Ectodermal cell (in vitro differentiated cells): ENCODE data around the gene BTNL9.

Source experiments
- H3K27ac ChIP-seq: 2 replicates; pipeline ENCODE4 v1.7.0; 2013; ENCODE audit warnings: mild to moderate bottlenecking, low read depth, low read length; ENCODE audit not compliant: insufficient read depth, poor library complexity, severe bottlenecking
- H3K27me3 ChIP-seq: 2 replicates; pipeline ENCODE4 v1.7.0; 2013; ENCODE audit warnings: mild to moderate bottlenecking, low read length; ENCODE audit not compliant: insufficient read depth, control insufficient read depth, poor library complexity, severe bottlenecking
- H3K36me3 ChIP-seq: one replicate; pipeline ENCODE4 v1.7.0; 2013; ENCODE audit warnings: low read length; ENCODE audit not compliant: control insufficient read depth, insufficient read depth
- H3K4me1 ChIP-seq: one replicate; pipeline ENCODE4 v1.7.0; 2013; ENCODE audit warnings: low read length; ENCODE audit not compliant: control insufficient read depth, insufficient read depth
- H3K4me3 ChIP-seq: 2 replicates; pipeline ENCODE4 v1.7.0; 2013; ENCODE audit warnings: low read depth, low read length, control low read depth; ENCODE audit not compliant: insufficient read depth
- H3K9me3 ChIP-seq: 2 replicates; pipeline ENCODE4 v1.7.0; 2013; ENCODE audit warnings: mild to moderate bottlenecking, low read length, moderate library complexity; ENCODE audit not compliant: control insufficient read depth
- WGBS, 2 experiments: methylation state at CpG; one replicate each; pipeline ENCODE4 v1.1.7; 2013; ENCODE audit warnings: missing lambda C conversion rate in 2 of 2; 5-methylcytosine and 5-hydroxymethylcytosine counted together

Gene BTNL9

DNA sequence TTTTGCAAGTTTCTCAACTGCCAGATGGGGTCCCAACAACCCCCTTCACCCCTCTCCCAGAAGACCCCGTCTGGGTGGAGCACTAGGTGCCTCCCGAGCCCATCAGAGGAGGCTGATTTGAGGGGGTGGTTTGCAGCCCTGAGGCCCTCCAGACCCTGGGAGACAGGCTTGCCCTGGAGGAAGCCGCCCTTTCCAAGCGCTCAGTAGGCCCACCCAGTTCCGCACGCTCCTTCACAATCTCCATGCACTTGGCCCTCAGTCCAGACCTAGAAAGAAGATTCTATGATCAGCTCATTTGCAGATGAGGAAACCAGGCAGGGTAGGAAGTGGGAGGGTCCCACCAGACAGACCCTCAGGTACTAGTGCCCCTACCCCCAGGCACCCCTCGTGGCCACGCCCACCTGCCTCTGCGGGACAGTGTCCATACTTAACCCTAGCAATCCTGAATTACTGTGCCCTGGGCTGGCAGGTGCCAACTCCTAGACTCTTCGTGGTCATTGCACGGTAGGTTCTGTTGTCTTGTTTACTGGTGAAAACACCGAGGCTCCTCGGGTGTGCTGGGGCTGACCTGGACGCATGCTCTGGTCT is 68.6 kb downstream of the BTNL9 start:
- Histone ChIP-seq H3K27me3 (peaks cover 34% of the 10 kb centered on the region), H3K9me3 (peaks cover 4% of the 10 kb centered on the region), H3K27ac (no peak overlapping the region), H3K4me3 (no peak overlapping the region), H3K4me1 (no peaks in the 10 kb centered on the region), H3K36me3 (no peaks in the 10 kb centered on the region)
- 71 to 73% methylated on average over 14 of the region's 14 CpGs for WGBS, 2 experiments

DNA sequence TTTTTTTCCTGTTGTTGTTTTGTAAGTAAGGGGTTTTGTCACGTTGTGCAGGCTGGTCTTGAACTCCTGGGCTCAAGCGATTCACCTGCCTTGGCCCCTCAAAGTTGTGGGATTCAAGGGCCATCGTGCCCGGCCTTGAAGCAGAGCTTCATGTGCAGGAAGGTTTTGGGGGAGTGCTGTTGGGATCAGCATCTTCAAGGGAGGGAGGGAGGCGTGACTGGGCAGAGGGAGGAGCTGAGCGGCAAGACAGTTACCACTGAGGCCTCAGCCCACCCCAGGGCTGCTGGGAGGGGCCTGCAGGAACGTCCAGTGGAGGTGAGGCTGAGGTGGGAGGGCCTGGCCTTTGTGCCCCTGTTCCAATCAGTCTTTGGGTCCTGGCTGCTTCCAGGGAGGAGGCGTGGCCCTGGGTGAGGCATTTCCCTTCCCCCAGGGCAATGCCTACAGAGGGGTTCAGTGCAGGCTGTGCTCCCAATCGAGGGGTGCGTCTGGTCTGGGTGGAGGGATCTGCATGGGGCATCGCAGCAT is 69.5 kb downstream of the BTNL9 start:
- H3K27ac ChIP-seq = no peak overlapping the region
- peaks cover 35% of the 10 kb centered on the region for H3K27me3 ChIP-seq
- H3K9me3 ChIP-seq = peaks cover 4% of the 10 kb centered on the region
- WGBS, 2 experiments = 68 to 69% methylated on average over 11 of the region's 11 CpGs
- H3K36me3 ChIP-seq = no peaks in the 10 kb centered on the region
- H3K4me1 ChIP-seq = no peaks in the 10 kb centered on the region
- no peak overlapping the region for H3K4me3 ChIP-seq

DNA sequence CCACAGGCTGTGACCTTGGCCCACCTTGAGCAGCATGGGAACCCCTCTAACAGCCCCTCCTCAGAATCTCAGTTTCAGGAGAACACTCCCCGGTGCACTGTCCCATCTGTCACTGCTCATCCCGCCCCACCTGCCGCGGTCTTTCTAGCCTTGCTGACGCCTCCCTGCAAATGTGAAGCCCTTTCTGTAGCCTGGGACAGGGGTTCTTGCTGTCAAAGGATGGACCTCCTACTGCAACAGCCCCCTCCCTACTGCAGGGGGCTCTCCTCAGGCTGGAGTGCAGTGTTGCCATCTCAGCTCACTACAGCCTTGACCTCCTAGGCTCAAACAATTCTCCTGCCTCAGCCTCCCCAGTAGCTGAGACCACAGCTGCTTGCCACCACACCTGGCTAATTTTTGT is 70.9 kb downstream of the BTNL9 start:
- peaks cover 36% of the 10 kb centered on the region for H3K27me3 ChIP-seq
- no peak overlapping the region for H3K27ac ChIP-seq
- WGBS, 2 experiments = 86% methylated on average over 5 of the region's 5 CpGs
- no peaks in the 10 kb centered on the region for H3K36me3 ChIP-seq
- H3K4me1 ChIP-seq = no peaks in the 10 kb centered on the region
- H3K4me3 ChIP-seq = no peak overlapping the region
- H3K9me3 ChIP-seq = peaks cover 4% of the 10 kb centered on the region
